ENCODE measurements around the gene TMOD4. TPM values are rescaled to one million over a fixed set of nuclear protein-coding genes. Genes with fewer than 3 reads are reported as not detected.

The TMOD4 gene
- total and polyA plus RNA-seq, 2 of the 13 experiments (the other 11 are each of a cell fraction or from before 2014, with no cell fraction given): 0.66 TPM; not detected in 1

- in situ Hi-C loops (cut with HindIII; ENCODE audit: extremely low pct_ligation_motif_present, low pct_unique_long_range_greater_than_20kb): no loop called here
- Histone ChIP-seq H3K9me3 (ENCODE audit: low read length) (no peaks in the 10 kb centered on the region), H3K27ac (ENCODE audit: extremely low read length, insufficient read depth, low read length) (no peak overlapping the region), H3K4me3 (replicated peaks in 1 of 3; ENCODE audit: insufficient read depth in 1 of 3, low read depth in 2 of 3, low read length in 3 of 3) (no peak overlapping the region), H2AFZ (ENCODE audit: low read length) (no peak overlapping the region), H3K27me3 (ENCODE audit: control insufficient read depth in 1 of 2, insufficient read depth in 2 of 2, low read length in 2 of 2) (no peaks in the 10 kb centered on the region), H3K36me3 (replicated peaks in 1 of 2; ENCODE audit: control insufficient read depth in 1 of 2, insufficient read depth in 2 of 2, low read length in 2 of 2) (no peaks in the 10 kb centered on the region), H4K20me1 (ENCODE audit: insufficient read depth, low read length) (no peaks in the 10 kb centered on the region), H3K79me2 (ENCODE audit: insufficient read depth, low read length) (no peaks in the 10 kb centered on the region), H3K4me1 (ENCODE audit: insufficient read depth, low read length) (no peaks in the 10 kb centered on the region), H3K4me2 (ENCODE audit: low read depth, low read length) (no peak overlapping the region), H3K9ac (ENCODE audit: insufficient read depth, low read depth, low read length) (no peak overlapping the region)
- BruUV-seq (replicated peaks): no TSS peak
- TF ChIP-seq HOXD1 (CRISPR knock-in tag; IDR thresholded peaks at IDR 0.05): no peak
- TF ChIP-seq ZNF776 (CRISPR knock-in tag; IDR thresholded peaks at IDR 0.05): no peak
- TF ChIP-seq CENPT (CRISPR knock-in tag; IDR thresholded peaks at IDR 0.05; ENCODE audit: low read depth): no peak
- ATAC-seq (no peak), FAIRE-seq (no peak), DNase-seq (ENCODE audit: low spot score) (no peak)
- intact Hi-C loops (cut with micrococcal nuclease; ENCODE audit: unreplicated experiment): no loop called here
- WGBS (ENCODE audit: low lambda C conversion rate): 96% methylated on average over 51 of the region's 65 CpGs
- CTCF ChIA-PET (ENCODE audit: low intra/inter-chr PET ratio, low total read pairs): no interaction called here
- POLR2A ChIA-PET: no interaction called here
These were observed 42.6 kb downstream of the TMOD4 start for GRCh38 chr1:151133018-151133806.

- Histone ChIP-seq H2AFZ (ENCODE audit: low read length) (no peak overlapping the region), H3K27ac (ENCODE audit: extremely low read length, insufficient read depth, low read length) (no peak overlapping the region), H3K9me3 (ENCODE audit: low read length) (no peaks in the 10 kb centered on the region), H3K36me3 (replicated peaks in 1 of 2; ENCODE audit: control insufficient read depth in 1 of 2, insufficient read depth in 2 of 2, low read length in 2 of 2) (no peaks in the 10 kb centered on the region), H3K27me3 (ENCODE audit: control insufficient read depth in 1 of 2, insufficient read depth in 2 of 2, low read length in 2 of 2) (no peaks in the 10 kb centered on the region), H3K4me3 (replicated peaks in 1 of 3; ENCODE audit: insufficient read depth in 1 of 3, low read depth in 2 of 3, low read length in 3 of 3) (no peak overlapping the region), H3K9ac (ENCODE audit: insufficient read depth, low read depth, low read length) (no peak overlapping the region), H3K4me2 (ENCODE audit: low read depth, low read length) (no peak overlapping the region), H3K79me2 (ENCODE audit: insufficient read depth, low read length) (no peaks in the 10 kb centered on the region), H3K4me1 (ENCODE audit: insufficient read depth, low read length) (no peaks in the 10 kb centered on the region), H4K20me1 (ENCODE audit: insufficient read depth, low read length) (no peaks in the 10 kb centered on the region)
- in situ Hi-C loops (cut with HindIII; ENCODE audit: extremely low pct_ligation_motif_present, low pct_unique_long_range_greater_than_20kb) (no loop called here), intact Hi-C loops (cut with micrococcal nuclease; ENCODE audit: unreplicated experiment) (no loop called here)
- 96% methylated on average over 47 of the region's 74 CpGs for WGBS (ENCODE audit: low lambda C conversion rate)
- ATAC-seq: no peak
- CTCF ChIA-PET (ENCODE audit: low intra/inter-chr PET ratio, low total read pairs): no interaction called here
- POLR2A ChIA-PET: no interaction called here
- DNase-seq (ENCODE audit: low spot score): no peak
- no TSS peak for BruUV-seq (replicated peaks)
- FAIRE-seq: no peak
- TF ChIP-seq ZNF781 (CRISPR knock-in tag; IDR thresholded peaks at IDR 0.05; ENCODE audit: borderline replicate concordance, not compliant biosample characterization) (no peak), PHF21A (CRISPR knock-in tag; IDR thresholded peaks at IDR 0.05) (no peak), RXRB (CRISPR knock-in tag; IDR thresholded peaks at IDR 0.05; ENCODE audit: borderline replicate concordance) (no peak), SIX4 (CRISPR knock-in tag; IDR thresholded peaks at IDR 0.05) (no peak), HINFP (CRISPR knock-in tag; IDR thresholded peaks at IDR 0.05; ENCODE audit: low read depth) (no peak), TCF7 (IDR thresholded peaks at IDR 0.05; ENCODE audit: low read depth) (no peak), ZNF121 (CRISPR knock-in tag; IDR thresholded peaks at IDR 0.05) (no peak), ZNF329 (CRISPR knock-in tag; IDR thresholded peaks at IDR 0.05; ENCODE audit: low read depth) (no peak)
- TF ChIP-seq, protein P1, sequence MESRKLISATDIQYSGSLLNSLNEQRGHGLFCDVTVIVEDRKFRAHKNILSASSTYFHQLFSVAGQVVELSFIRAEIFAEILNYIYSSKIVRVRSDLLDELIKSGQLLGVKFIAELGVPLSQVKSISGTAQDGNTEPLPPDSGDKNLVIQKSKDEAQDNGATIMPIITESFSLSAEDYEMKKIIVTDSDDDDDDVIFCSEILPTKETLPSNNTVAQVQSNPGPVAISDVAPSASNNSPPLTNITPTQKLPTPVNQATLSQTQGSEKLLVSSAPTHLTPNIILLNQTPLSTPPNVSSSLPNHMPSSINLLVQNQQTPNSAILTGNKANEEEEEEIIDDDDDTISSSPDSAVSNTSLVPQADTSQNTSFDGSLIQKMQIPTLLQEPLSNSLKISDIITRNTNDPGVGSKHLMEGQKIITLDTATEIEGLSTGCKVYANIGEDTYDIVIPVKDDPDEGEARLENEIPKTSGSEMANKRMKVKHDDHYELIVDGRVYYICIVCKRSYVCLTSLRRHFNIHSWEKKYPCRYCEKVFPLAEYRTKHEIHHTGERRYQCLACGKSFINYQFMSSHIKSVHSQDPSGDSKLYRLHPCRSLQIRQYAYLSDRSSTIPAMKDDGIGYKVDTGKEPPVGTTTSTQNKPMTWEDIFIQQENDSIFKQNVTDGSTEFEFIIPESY (CRISPR knock-in tag; IDR thresholded peaks at IDR 0.05): no peak
- TF ChIP-seq, protein P2, sequence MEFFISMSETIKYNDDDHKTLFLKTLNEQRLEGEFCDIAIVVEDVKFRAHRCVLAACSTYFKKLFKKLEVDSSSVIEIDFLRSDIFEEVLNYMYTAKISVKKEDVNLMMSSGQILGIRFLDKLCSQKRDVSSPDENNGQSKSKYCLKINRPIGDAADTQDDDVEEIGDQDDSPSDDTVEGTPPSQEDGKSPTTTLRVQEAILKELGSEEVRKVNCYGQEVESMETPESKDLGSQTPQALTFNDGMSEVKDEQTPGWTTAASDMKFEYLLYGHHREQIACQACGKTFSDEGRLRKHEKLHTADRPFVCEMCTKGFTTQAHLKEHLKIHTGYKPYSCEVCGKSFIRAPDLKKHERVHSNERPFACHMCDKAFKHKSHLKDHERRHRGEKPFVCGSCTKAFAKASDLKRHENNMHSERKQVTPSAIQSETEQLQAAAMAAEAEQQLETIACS (CRISPR knock-in tag; IDR thresholded peaks at IDR 0.05): no peak
These were observed 43.3 kb downstream of the TMOD4 start for GRCh38 chr1:151132335-151133017.

Measured in HepG2 (cell line).